ENCODE measurements around the gene CD74. TPM values are rescaled to one million over a fixed set of nuclear protein-coding genes. Genes with fewer than 3 reads are reported as not detected.
A peak's percentile ranks its signal among the peaks of the same experiment; 100 is the strongest.

Gene CD74
- total RNA-seq, 6 experiments from 2014 or later: 0.37 TPM; not detected in 5

DNA sequence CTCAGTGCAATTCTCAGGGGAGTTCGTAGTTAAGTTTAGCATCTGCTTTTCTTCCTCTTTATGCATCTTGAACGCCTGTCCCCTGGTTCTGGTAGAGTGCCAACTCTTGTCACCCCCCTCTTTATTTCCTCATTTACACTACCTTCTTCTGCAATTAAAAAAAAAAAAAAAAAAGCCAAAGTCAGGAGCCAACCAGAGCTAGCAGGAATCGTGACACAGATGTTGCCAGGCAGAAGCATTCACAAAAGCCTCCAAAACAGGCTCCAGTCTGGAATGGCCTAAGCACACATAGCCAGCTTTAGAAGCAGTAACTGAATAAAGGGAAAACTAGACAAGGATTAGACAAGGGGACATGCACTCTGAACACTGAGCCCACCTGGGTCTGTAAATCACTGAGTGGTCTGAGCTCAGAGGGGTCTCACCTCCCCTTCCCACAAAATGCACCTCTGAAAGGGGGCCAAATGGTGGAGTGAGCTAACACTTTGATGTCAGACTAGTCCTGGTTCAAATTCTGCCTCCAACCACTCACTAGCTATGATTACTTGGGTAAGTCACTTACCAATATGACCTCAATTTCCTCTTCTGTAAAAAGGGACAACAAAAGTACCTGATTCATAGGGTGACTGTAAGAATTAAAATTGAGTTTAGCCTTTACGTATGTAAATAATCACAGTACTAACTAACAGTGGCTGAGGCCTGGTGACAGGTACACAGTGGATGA is 2.0 kb downstream of the CD74 start:
- peaks cover 8% of the 10 kb centered on the region for H3K4me1 Mint-ChIP-seq (ENCODE audit: low read depth)
- TF ChIP-seq, protein P1, sequence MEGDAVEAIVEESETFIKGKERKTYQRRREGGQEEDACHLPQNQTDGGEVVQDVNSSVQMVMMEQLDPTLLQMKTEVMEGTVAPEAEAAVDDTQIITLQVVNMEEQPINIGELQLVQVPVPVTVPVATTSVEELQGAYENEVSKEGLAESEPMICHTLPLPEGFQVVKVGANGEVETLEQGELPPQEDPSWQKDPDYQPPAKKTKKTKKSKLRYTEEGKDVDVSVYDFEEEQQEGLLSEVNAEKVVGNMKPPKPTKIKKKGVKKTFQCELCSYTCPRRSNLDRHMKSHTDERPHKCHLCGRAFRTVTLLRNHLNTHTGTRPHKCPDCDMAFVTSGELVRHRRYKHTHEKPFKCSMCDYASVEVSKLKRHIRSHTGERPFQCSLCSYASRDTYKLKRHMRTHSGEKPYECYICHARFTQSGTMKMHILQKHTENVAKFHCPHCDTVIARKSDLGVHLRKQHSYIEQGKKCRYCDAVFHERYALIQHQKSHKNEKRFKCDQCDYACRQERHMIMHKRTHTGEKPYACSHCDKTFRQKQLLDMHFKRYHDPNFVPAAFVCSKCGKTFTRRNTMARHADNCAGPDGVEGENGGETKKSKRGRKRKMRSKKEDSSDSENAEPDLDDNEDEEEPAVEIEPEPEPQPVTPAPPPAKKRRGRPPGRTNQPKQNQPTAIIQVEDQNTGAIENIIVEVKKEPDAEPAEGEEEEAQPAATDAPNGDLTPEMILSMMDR (IDR thresholded peaks at IDR 0.05): no peak
- no peaks in the 10 kb centered on the region for H3K9me3 Mint-ChIP-seq
- DNase-seq: peak; percentile 70
- H3K36me3 Mint-ChIP-seq (ENCODE audit: low read depth): no peaks in the 10 kb centered on the region
- no peak overlapping the region for H3K27ac Mint-ChIP-seq
- peaks cover 1% of the 10 kb centered on the region; the same call in 1 of the 2 replicates for H3K27me3 Mint-ChIP-seq (ENCODE audit: insufficient read depth)
- no peak overlapping the region; the same call in 1 of the 2 replicates for H3K4me3 Mint-ChIP-seq

- Mint-ChIP-seq H3K36me3 (ENCODE audit: low read depth) (no peaks in the 10 kb centered on the region), H3K27ac (no peak overlapping the region)
Measured at GRCh38 chr5:150409638-150410523, 2.8 kb downstream of the CD74 start.

GRCh38 chr5:150408231-150408943 is 4.3 kb downstream of the CD74 start:
- H3K9me3 Mint-ChIP-seq: no peaks in the 10 kb centered on the region
- H3K27ac Mint-ChIP-seq: no peak overlapping the region
- H3K36me3 Mint-ChIP-seq (ENCODE audit: low read depth): no peaks in the 10 kb centered on the region
- TF ChIP-seq, protein P1 (IDR thresholded peaks at IDR 0.05): no peak
- peaks cover 8% of the 10 kb centered on the region for H3K4me1 Mint-ChIP-seq (ENCODE audit: low read depth)
- DNase-seq: no peak
- no peak overlapping the region for H3K4me3 Mint-ChIP-seq
- H3K27me3 Mint-ChIP-seq (ENCODE audit: insufficient read depth): no peaks in the 10 kb centered on the region; the same call in 1 of the 2 replicates

More at GRCh38 chr5:150409638-150410523, 2.8 kb downstream of the CD74 start:
- DNase-seq: peak; percentile 85
- Mint-ChIP-seq H3K27me3 (ENCODE audit: insufficient read depth) (peaks cover 1% of the 10 kb centered on the region; the same call in 1 of the 2 replicates), H3K4me3 (no peak overlapping the region; the same call in 1 of the 2 replicates), H3K9me3 (no peaks in the 10 kb centered on the region), H3K4me1 (ENCODE audit: low read depth) (peaks cover 8% of the 10 kb centered on the region)
- TF ChIP-seq, protein P1 (IDR thresholded peaks at IDR 0.05): no peak

GRCh38 chr5:150407096-150407720 is 5.5 kb downstream of the CD74 start:
- no peak for DNase-seq
- no peaks in the 10 kb centered on the region; the same call in 1 of the 2 replicates for H3K27me3 Mint-ChIP-seq (ENCODE audit: insufficient read depth)
- TF ChIP-seq, protein P1 (IDR thresholded peaks at IDR 0.05): no peak
- H3K27ac Mint-ChIP-seq: no peak overlapping the region
- no peak overlapping the region for H3K4me3 Mint-ChIP-seq
- H3K9me3 Mint-ChIP-seq: no peaks in the 10 kb centered on the region
- peaks cover 8% of the 10 kb centered on the region for H3K4me1 Mint-ChIP-seq (ENCODE audit: low read depth)
- peaks cover 6% of the 10 kb centered on the region; the same call in 1 of the 2 replicates for H3K36me3 Mint-ChIP-seq (ENCODE audit: low read depth)

DNA sequence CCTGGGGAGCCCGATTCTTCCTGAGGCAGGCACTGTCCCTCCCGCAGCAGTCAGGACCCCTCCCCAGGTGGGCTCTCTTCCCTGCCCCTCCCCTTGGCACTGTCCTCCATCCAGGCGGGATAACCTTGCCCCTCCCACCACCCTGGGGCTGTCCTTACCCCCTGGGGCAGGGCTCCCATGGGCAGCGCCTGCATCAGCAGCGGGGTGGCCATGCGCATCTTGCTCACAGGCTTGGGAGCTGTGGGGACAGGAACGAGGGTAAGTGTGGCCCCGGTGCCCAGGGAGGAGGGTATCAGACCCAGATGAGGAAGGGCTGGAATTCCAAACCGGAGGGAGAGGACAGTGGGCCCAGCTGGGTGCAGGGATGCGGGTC is 6.0 kb downstream of the CD74 start:
- Mint-ChIP-seq H3K9me3 (no peaks in the 10 kb centered on the region), H3K27ac (no peak overlapping the region), H3K27me3 (ENCODE audit: insufficient read depth) (no peaks in the 10 kb centered on the region; the same call in 1 of the 2 replicates), H3K36me3 (ENCODE audit: low read depth) (peaks cover 6% of the 10 kb centered on the region; the same call in 1 of the 2 replicates), H3K4me1 (ENCODE audit: low read depth) (peaks cover 8% of the 10 kb centered on the region), H3K4me3 (no peak overlapping the region)
- TF ChIP-seq, protein P1 (IDR thresholded peaks at IDR 0.05): no peak
- DNase-seq: no peak
